ENCODE results near the gene LTBP1.

DNA sequence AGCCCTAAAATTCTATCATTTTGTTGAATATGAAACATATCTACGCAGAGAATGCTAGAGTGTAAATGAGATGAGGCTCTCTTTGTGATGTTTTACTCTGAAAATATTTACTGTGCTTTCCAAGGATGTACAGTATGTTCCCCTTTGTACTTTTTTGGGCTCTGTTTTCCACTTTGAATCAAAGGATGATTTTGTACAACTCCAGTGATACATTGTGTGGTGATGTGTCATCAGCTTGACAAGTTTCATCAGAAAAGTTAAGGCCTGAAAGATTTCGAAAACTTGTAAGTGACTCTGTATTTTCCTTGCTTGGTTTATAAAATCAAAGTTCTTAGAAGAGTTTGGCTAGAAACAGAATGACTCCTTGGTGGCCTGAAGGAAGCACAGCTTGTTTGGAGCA is 206.3 kb downstream of the LTBP1 start:
- TF ChIP-seq POLR2A (IDR thresholded peaks at IDR 0.05) (no peak), EP300 (IDR thresholded peaks at IDR 0.05; ENCODE audit: low read depth) (no peak), POLR2AphosphoS5 (IDR thresholded peaks at IDR 0.05) (no peak)
- TF ChIP-seq, protein P1, sequence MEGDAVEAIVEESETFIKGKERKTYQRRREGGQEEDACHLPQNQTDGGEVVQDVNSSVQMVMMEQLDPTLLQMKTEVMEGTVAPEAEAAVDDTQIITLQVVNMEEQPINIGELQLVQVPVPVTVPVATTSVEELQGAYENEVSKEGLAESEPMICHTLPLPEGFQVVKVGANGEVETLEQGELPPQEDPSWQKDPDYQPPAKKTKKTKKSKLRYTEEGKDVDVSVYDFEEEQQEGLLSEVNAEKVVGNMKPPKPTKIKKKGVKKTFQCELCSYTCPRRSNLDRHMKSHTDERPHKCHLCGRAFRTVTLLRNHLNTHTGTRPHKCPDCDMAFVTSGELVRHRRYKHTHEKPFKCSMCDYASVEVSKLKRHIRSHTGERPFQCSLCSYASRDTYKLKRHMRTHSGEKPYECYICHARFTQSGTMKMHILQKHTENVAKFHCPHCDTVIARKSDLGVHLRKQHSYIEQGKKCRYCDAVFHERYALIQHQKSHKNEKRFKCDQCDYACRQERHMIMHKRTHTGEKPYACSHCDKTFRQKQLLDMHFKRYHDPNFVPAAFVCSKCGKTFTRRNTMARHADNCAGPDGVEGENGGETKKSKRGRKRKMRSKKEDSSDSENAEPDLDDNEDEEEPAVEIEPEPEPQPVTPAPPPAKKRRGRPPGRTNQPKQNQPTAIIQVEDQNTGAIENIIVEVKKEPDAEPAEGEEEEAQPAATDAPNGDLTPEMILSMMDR (IDR thresholded peaks at IDR 0.05) = no peak

Measured in transverse colon (tissue), 4 donors.